Activated CD8-positive, alpha-beta T cell treated with anti-CD3 and anti-CD28 coated beads for 36 hours (primary cell): ENCODE results near the gene NUP188. TPM values are rescaled to one million over a fixed set of nuclear protein-coding genes. Genes with fewer than 3 reads are reported as not detected.
"Not testable (repeated sequence)": the region's sequence is repeated elsewhere in the genome, so short reads cannot be mapped to it uniquely, and the experiment has no call there.

Experiments
- ATAC-seq: fragments of 200-7000 bp; cut with Tn5 transposase; one replicate; pipeline ENCODE4 v1.10.0; 2021; ENCODE audit warnings: mild to moderate bottlenecking, moderate library complexity
- CTCF ChIA-PET: fragments of 350-600 bp; sonication (Branson Sonifier 250); formaldehyde crosslinking; loops from one replicate; lab custom pipeline; 2021; ENCODE audit warnings: antibody characterized with exemption; lab: Charles Lee
- POLR2A ChIA-PET: fragments of 350-600 bp; sonication (Branson Sonifier 250); formaldehyde crosslinking; loops from one replicate; lab custom pipeline; 2021; ENCODE audit warnings: antibody characterized with exemption; lab: Charles Lee
- DNase-seq: peaks from one replicate; pipeline ENCODE4 v3.0.0-alpha.2; 2020
- H3K27ac Mint-ChIP-seq: one replicate; pipeline ENCODE4 v1.8.0; 2021; ENCODE audit warnings: mild to moderate bottlenecking, mixed read lengths
- H3K27me3 Mint-ChIP-seq: one replicate; pipeline ENCODE4 v1.8.0; 2021; ENCODE audit warnings: mixed read lengths
- H3K36me3 Mint-ChIP-seq: one replicate; pipeline ENCODE4 v1.8.0; 2021; ENCODE audit warnings: low read depth, mixed read lengths
- H3K4me1 Mint-ChIP-seq: one replicate; pipeline ENCODE4 v1.8.0; 2021; ENCODE audit warnings: low read depth, mixed read lengths
- H3K4me3 Mint-ChIP-seq: one replicate; pipeline ENCODE4 v1.8.0; 2021; ENCODE audit warnings: mild to moderate bottlenecking, moderate library complexity, mixed read lengths
- H3K9me3 Mint-ChIP-seq: one replicate; pipeline ENCODE4 v1.8.0; 2021; ENCODE audit warnings: mixed read lengths
- intact Hi-C: fragments of 100-400 bp; cut with micrococcal nuclease; formaldehyde crosslinking; loops from one replicate; pipeline ENCODE4 v1.10.0; 2022
- total RNA-seq, 2 experiments: library from RNA; stranded (reverse); gene quantifications; one replicate each; pipeline ENCODE4 v1.2.3, GENCODE V29; 2021
- TF ChIP-seq, protein P1 (sequence below): fragments of 200-600 bp; IDR thresholded peaks from one replicate; pipeline ENCODE4 v1.8.0; 2022; ENCODE audit warnings: antibody characterized with exemption, mild to moderate bottlenecking

The NUP188 gene
- total RNA-seq, 2 experiments from 2014 or later = 96.2 to 110 TPM

DNA sequence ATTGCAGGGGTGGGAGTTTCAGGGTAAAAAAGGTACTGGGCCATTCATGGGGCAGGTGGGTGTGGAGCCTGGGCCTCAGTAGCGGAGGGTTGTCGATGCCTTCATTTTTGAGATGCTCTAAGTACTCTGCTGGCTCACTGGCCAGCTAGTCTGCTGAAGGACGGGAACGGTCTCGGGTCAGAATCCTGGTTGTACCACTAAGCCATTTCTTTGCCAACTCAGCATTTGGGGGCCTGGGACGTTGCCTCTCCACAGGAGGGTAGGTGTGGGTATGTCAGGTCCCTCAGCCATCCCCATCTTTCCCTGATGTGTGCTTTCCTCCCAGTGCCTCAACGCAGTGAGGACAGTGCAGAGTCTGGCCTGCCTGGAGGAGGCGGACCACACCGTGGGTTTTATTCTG lies 55.5 kb downstream of the NUP188 start:
- TF ChIP-seq, protein P1, sequence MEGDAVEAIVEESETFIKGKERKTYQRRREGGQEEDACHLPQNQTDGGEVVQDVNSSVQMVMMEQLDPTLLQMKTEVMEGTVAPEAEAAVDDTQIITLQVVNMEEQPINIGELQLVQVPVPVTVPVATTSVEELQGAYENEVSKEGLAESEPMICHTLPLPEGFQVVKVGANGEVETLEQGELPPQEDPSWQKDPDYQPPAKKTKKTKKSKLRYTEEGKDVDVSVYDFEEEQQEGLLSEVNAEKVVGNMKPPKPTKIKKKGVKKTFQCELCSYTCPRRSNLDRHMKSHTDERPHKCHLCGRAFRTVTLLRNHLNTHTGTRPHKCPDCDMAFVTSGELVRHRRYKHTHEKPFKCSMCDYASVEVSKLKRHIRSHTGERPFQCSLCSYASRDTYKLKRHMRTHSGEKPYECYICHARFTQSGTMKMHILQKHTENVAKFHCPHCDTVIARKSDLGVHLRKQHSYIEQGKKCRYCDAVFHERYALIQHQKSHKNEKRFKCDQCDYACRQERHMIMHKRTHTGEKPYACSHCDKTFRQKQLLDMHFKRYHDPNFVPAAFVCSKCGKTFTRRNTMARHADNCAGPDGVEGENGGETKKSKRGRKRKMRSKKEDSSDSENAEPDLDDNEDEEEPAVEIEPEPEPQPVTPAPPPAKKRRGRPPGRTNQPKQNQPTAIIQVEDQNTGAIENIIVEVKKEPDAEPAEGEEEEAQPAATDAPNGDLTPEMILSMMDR = no peak
- ATAC-seq = no peak
- no peak overlapping the region for H3K4me3 Mint-ChIP-seq
- peaks cover 53% of the 10 kb centered on the region for H3K36me3 Mint-ChIP-seq
- no peaks in the 10 kb centered on the region for H3K4me1 Mint-ChIP-seq
- ChIA-PET CTCF (interaction anchor here (1.6 kb wide), 1 partner anchor 12 kb away, joined by 3 read pairs; no protein-coding TSS in a partner anchor), POLR2A (interaction anchor here (0.5 to 1.0 kb wide), 3 partner anchors 32 to 808 kb away, joined by 3 to 4 read pairs (median 3); no protein-coding TSS in a partner anchor)
- H3K27ac Mint-ChIP-seq = no peak overlapping the region
- no peaks in the 10 kb centered on the region for H3K27me3 Mint-ChIP-seq
- DNase-seq = no peak
- intact Hi-C loops = no loop called here
- H3K9me3 Mint-ChIP-seq = no peaks in the 10 kb centered on the region

DNA sequence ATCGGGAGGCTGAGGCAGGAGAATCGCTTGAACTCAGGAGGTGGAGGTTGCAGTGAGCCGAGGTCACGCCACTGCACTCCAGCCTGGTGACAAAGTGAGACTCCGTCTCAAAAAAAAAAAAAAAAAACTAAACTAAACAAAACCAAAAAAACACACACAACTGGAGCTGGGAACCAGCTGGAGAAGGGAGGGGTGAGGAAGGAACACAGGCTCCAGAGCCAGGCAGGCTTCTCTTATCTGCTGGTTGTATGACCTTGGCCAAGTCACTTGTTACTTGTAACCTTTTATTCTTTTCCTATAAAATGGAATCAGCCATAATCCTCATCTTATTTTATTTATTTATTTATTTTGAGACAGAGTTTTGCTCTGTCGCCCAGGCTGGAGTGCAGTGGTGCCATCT lies 56.7 kb downstream of the NUP188 start:
- H3K4me1 Mint-ChIP-seq, intact Hi-C loops, H3K4me3 Mint-ChIP-seq, H3K27ac Mint-ChIP-seq, ATAC-seq, H3K27me3 Mint-ChIP-seq, H3K9me3 Mint-ChIP-seq, DNase-seq: not testable (repeated sequence)
- H3K36me3 Mint-ChIP-seq = peaks cover 48% of the 10 kb centered on the region
- ChIA-PET POLR2A (interaction anchor here (0.6 to 1.0 kb wide), 3 partner anchors 15 to 311 kb away, joined by 3 read pairs; no protein-coding TSS in a partner anchor), CTCF (interaction anchor here (0.6 to 1.6 kb wide), 5 partner anchors 11 to 912 kb away, joined by 3 read pairs; partner anchors contain the start of gene SH3GLB2)

DNA sequence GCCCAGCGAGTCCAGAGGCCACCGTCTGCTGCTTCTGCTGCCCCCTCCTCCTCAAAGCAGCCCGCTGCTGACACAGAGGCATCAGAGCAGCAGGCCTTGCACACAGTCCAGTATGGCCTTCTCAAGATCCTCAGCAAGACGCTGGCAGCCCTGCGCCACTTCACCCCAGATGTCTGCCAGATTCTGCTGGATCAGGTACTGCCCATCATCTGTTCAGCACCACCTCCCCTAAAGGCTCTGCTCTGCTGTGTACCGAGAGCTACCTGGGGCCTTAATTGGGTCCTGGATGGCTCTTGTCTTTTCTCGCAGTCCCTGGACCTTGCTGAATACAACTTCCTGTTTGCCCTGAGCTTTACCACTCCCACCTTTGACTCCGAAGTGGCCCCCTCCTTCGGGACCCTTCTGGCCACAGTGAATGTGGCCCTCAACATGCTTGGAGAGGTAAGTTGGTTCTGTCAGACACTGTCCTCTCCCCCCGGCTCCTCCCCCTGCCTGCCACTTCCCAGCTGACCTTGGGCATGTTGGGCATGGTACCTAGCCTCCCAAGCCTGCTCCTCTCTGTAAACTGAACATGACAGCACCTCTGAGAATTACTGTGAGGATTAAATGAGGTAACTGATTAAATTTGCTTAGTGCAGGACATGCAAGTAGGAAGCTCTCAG lies 58.0 kb downstream of the NUP188 start:
- ChIA-PET POLR2A (interaction anchor here (0.7 to 1.2 kb wide), 3 partner anchors 16 to 77 kb away, joined by 3 to 5 read pairs (median 3); no protein-coding TSS in a partner anchor), CTCF (interaction anchor here (1.2 to 1.7 kb wide), 4 partner anchors 9 to 19 kb away, joined by 3 to 6 read pairs (median 4); no protein-coding TSS in a partner anchor)
- TF ChIP-seq, protein P1 = no peak
- intact Hi-C loops = no loop called here
- peaks cover 38% of the 10 kb centered on the region for H3K36me3 Mint-ChIP-seq
- no peaks in the 10 kb centered on the region for H3K9me3 Mint-ChIP-seq
- ATAC-seq = no peak
- no peak overlapping the region for H3K4me3 Mint-ChIP-seq
- DNase-seq = no peak
- peak overlapping the region; percentile 30 for H3K27ac Mint-ChIP-seq
- no peaks in the 10 kb centered on the region for H3K4me1 Mint-ChIP-seq
- H3K27me3 Mint-ChIP-seq = no peaks in the 10 kb centered on the region

DNA sequence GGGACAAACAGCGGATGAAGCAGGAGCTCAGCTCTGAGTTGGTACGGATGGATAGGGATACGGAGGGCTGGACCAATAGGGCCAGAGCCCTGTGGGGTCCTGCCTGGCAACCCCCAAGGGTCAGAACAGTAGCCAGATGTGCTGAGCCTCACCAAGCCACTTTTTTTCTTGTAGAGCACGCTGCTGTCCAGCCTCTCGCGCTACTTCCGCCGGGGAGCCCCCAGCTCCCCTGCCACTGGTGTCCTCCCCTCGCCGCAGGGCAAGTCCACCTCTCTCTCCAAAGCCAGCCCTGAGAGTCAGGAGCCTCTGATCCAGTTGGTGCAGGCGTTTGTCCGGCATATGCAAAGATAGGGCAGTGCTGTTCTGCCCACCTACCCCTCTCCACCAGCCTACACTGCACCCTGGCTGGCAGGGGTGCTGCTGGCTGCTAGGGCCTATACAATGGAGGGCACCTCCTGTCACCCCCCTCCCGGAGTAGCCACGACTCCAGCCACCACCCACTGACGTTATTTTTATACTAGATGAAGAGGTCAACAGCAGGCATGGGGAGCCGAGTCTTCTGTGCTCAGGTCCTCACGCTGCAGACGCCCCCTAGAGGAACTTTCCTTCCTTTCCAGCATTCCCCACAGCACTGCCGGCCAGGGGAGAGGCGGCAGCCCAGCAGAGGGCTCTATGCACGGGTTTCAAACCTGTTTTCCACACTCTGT lies 59.0 kb downstream of the NUP188 start:
- ChIA-PET CTCF (interaction anchor here (0.9 to 1.7 kb wide), 7 partner anchors 9 to 78 kb away, joined by 3 to 6 read pairs (median 4); partner anchors contain the start of gene SH3GLB2), POLR2A (interaction anchor here (0.7 to 1.2 kb wide), 3 partner anchors 16 to 33 kb away, joined by 3 read pairs; no protein-coding TSS in a partner anchor)
- ATAC-seq = peak; percentile 80
- no peaks in the 10 kb centered on the region for H3K27me3 Mint-ChIP-seq
- peaks cover 29% of the 10 kb centered on the region for H3K36me3 Mint-ChIP-seq
- no peak overlapping the region for H3K27ac Mint-ChIP-seq
- H3K9me3 Mint-ChIP-seq = no peaks in the 10 kb centered on the region
- H3K4me1 Mint-ChIP-seq = no peaks in the 10 kb centered on the region
- intact Hi-C loops = no loop called here
- DNase-seq = peak; percentile 64
- no peak overlapping the region for H3K4me3 Mint-ChIP-seq
- TF ChIP-seq, protein P1 = peak; percentile 73

DNA sequence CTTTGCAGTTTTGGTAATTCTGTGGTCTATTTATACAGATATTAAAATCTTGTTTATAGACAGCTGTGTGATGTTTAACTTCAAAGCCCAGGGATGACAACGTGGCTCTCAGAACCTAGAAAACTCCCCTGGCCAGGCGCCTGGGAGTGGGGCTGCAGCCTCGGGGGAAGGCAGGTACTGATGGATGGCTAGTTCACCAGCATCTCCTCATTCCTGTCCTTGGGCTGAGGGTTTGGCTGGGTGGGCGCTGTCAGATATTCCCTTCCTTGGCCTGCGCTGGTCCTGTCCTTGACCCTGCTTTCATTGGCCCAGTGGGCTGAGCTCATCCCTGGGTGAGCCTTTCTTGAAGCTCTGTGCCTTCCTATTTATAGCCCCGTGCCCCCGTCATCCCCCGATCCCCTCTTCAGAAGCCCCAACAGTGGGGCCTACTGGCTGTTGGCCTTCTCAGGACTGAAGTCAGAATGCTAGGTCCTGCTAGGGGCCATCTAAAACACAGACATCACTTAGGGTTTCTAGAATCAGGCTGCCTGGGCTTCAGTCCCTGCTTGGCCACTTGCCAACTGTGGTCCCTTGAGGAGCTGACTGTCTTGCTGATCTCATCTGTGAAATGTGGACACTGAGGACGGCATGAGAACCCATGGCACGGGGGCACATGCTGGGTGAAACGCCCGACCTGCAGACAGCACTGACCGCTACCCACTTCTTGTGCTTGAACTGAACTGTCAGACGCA lies 59.7 kb downstream of the NUP188 start:
- intact Hi-C loops = no loop called here
- TF ChIP-seq, protein P1 = peak; percentile 28
- no peak for DNase-seq
- H3K27ac Mint-ChIP-seq = no peak overlapping the region
- CTCF ChIA-PET = interaction anchor here (0.8 to 1.4 kb wide), 7 partner anchors 8 to 79 kb away, joined by 3 to 4 read pairs (median 3); partner anchors contain the start of genes DOLPP1 and SH3GLB2
- H3K4me1 Mint-ChIP-seq = no peaks in the 10 kb centered on the region
- no peak for ATAC-seq
- H3K36me3 Mint-ChIP-seq = peaks cover 30% of the 10 kb centered on the region
- H3K27me3 Mint-ChIP-seq = no peaks in the 10 kb centered on the region
- POLR2A ChIA-PET = interaction anchor here (0.7 to 1.4 kb wide), 6 partner anchors 8 to 34 kb away, joined by 3 to 4 read pairs (median 3); no protein-coding TSS in a partner anchor
- no peak overlapping the region for H3K4me3 Mint-ChIP-seq
- no peaks in the 10 kb centered on the region for H3K9me3 Mint-ChIP-seq
